Upper lobe of right lung (tissue), 1 donor: ENCODE results near the gene PICK1. TPM values are rescaled to one million over a fixed set of nuclear protein-coding genes. Genes with fewer than 3 reads are reported as not detected.
A peak's percentile ranks its signal among the peaks of the same experiment; 100 is the strongest.

Experiments
- ATAC-seq: fragments of 200-7000 bp; cut with Tn5 transposase; one replicate; pipeline ENCODE4 v1.9.1; 2020; ENCODE audit warnings: mild to moderate bottlenecking, moderate library complexity
- DNase-seq: peaks from one replicate; pipeline ENCODE4 v3.0.0-alpha.2; 2020
- H3K27ac ChIP-seq: fragments of 200-600 bp; one replicate; pipeline ENCODE4 v1.8.0; 2022
- H3K27me3 ChIP-seq: fragments of 200-600 bp; one replicate; pipeline ENCODE4 v1.8.0; 2022; ENCODE audit warnings: mild to moderate bottlenecking
- H3K36me3 ChIP-seq: fragments of 200-600 bp; one replicate; pipeline ENCODE4 v1.8.0; 2022
- H3K4me1 ChIP-seq: fragments of 200-600 bp; one replicate; pipeline ENCODE4 v1.8.0; 2022
- H3K4me3 ChIP-seq: fragments of 200-600 bp; one replicate; pipeline ENCODE4 v1.8.0; 2022; ENCODE audit warnings: mild to moderate bottlenecking
- H3K9me3 ChIP-seq: fragments of 200-600 bp; one replicate; pipeline ENCODE4 v1.8.0; 2022
- intact Hi-C: fragments of 100-400 bp; cut with DNase I; formaldehyde crosslinking; loops from one replicate; pipeline ENCODE4 v1.11.0; 2022
- total RNA-seq: library from RNA; stranded (reverse); fragmentation: NEBNext Ultra II Directional; extraction: Animal tissue kit (Norgen Biotek cat#: 25700); gene quantifications from one replicate; pipeline ENCODE4 v1.2.1, GENCODE V29; 2021
- TF ChIP-seq, protein P1 (sequence below): fragments of 200-600 bp; IDR thresholded peaks from one replicate; pipeline ENCODE4 v1.8.0; 2022; ENCODE audit warnings: antibody characterized with exemption
- donor health status: DM: no; HTN: yes; CAD: no; lungs with severe emphysema.

The PICK1 gene
- total RNA-seq, 1 donor from 2014 or later, result 31.8 TPM

DNA sequence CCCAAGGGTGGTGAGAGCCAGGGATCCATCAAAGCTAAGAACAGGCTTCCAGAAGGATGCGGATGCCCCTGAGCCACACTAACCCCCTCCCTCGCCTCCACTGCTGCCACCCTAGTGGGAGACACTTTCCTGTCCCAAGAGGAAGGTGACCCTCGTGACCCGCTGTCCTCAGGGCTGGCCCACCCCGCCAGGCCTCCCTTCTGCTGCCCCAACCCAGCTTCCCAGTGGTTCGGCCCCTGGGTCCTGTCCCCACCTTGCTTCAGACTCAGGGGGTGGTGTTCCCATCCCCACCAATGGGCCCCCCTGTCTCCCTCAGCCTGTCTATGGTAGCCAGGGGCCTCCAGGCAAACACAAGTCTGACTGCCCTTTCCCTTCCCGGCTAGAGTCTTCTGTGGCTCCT is 6.5 kb upstream of the PICK1 start:
- no peak overlapping the region for H3K27ac ChIP-seq
- H3K4me3 ChIP-seq, result no peak overlapping the region
- H3K4me1 ChIP-seq, result no peaks in the 10 kb centered on the region
- DNase-seq, result no peak
- H3K36me3 ChIP-seq, result no peaks in the 10 kb centered on the region
- no peaks in the 10 kb centered on the region for H3K9me3 ChIP-seq
- intact Hi-C loops, result loop anchor here (5.0 kb wide), 1 partner anchor 522 kb away; the partner anchor contains the start of gene DMC1
- ATAC-seq, result no peak
- TF ChIP-seq, protein P1, sequence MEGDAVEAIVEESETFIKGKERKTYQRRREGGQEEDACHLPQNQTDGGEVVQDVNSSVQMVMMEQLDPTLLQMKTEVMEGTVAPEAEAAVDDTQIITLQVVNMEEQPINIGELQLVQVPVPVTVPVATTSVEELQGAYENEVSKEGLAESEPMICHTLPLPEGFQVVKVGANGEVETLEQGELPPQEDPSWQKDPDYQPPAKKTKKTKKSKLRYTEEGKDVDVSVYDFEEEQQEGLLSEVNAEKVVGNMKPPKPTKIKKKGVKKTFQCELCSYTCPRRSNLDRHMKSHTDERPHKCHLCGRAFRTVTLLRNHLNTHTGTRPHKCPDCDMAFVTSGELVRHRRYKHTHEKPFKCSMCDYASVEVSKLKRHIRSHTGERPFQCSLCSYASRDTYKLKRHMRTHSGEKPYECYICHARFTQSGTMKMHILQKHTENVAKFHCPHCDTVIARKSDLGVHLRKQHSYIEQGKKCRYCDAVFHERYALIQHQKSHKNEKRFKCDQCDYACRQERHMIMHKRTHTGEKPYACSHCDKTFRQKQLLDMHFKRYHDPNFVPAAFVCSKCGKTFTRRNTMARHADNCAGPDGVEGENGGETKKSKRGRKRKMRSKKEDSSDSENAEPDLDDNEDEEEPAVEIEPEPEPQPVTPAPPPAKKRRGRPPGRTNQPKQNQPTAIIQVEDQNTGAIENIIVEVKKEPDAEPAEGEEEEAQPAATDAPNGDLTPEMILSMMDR, result no peak
- no peaks in the 10 kb centered on the region for H3K27me3 ChIP-seq

DNA sequence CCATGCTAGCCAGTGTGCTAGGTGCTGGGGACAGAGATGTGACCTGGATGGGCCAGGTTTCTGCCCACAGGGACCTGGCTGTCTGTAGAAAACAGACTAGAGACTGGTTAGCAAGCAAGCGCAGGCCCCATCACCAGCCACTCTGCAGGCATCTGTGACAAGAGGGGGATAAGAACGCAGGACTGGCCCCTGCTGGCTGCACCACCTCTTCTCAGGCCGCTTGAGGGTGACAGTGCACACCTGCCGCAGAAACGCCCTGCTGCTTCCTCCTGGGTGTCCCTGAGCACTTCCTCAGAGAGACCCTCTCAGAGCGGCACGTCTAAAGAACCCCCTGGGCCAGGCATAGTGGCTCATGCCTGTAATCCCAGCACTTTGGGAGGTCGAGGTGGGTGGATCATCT is 5.9 kb upstream of the PICK1 start:
- DNase-seq, result no peak
- Histone ChIP-seq H3K27me3 (no peaks in the 10 kb centered on the region), H3K9me3 (no peaks in the 10 kb centered on the region), H3K36me3 (no peaks in the 10 kb centered on the region), H3K27ac (no peak overlapping the region), H3K4me3 (no peak overlapping the region), H3K4me1 (no peaks in the 10 kb centered on the region)
- no peak for ATAC-seq
- intact Hi-C loops, result loop anchor here (5.0 kb wide), 1 partner anchor 521 kb away; the partner anchor contains the start of gene DMC1
- TF ChIP-seq, protein P1, result no peak

DNA sequence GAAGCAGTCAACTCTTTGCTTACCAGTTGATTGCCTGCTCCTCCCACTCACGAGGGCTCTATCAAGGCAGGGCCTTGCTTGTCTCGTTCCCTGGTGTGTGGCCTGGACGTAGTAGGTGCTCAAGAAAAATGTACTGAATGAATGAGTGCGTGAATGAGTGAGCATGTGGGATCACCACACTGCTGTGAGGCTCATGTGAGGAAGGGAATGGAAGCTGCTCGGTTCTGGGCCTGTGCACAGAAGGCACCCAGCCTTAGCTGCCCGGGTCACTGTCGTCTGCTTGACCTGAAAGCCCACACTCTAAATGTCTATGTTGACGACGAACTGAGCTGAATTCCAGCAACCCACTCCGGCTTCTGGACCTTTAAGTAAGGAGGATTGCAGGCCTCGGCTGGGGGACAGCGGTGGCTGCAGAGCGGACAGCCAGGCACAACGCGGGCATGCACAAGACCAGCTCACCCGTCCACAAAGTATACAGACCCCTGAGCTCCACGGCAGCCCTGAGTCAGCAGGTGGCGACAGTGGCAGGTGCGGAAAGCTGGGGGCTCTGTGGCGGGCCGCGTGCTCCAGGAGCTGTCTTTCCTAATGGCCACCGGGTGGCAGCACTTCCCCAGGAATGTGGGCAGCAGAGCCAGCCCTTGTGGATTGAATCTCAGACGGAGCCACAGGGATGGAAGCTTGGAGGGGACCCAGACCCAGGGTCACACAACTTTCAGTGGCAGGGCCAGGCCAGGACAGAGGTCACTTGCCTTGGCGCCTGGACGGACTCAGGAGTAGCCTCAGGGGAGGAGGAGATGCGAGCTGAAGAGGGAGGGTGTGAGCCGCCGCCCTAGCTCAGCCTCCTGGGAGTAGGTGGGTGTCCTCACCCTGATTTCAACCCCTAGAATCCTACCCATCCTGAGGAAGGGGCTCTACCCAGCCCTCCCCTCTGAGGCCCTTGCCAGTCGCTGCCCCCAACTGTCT is 5.0 kb upstream of the PICK1 start:
- Histone ChIP-seq H3K4me3 (no peak overlapping the region), H3K27ac (no peak overlapping the region), H3K27me3 (no peaks in the 10 kb centered on the region), H3K36me3 (no peaks in the 10 kb centered on the region), H3K9me3 (no peaks in the 10 kb centered on the region), H3K4me1 (no peaks in the 10 kb centered on the region)
- ATAC-seq, result peak; percentile 82
- DNase-seq, result peak; percentile 88
- TF ChIP-seq, protein P1, result peak; percentile 84
- intact Hi-C loops, result loop anchor here (5.0 kb wide), 1 partner anchor 520 kb away; the partner anchor contains the start of gene DMC1

DNA sequence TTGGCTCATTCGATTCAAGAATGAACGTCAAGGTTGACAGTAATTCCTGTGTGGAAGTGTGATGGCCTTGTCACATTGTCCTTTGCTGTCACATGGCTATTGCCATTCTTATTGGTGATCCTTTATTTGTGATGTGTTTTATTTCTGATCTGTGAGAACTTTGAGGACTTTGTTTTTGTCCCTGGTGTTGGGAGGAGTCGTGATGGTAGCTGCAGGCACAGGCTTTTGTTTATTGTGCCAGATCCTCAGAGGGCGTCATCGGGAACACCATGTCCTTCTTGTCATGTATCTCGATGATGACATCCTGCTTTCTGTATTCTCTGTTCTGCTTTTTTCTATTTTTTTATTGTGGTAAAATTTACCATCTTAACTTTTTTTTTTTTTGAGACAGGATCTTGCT is 5.6 kb downstream of the PICK1 start:
- DNase-seq (no peak), ATAC-seq (peak; percentile 79)
- no peaks in the 10 kb centered on the region for H3K9me3 ChIP-seq
- no peak overlapping the region for H3K4me3 ChIP-seq
- no peaks in the 10 kb centered on the region for H3K4me1 ChIP-seq
- H3K36me3 ChIP-seq, result peaks cover 51% of the 10 kb centered on the region
- TF ChIP-seq, protein P1, result no peak
- H3K27ac ChIP-seq, result peak overlapping the region; percentile 45
- H3K27me3 ChIP-seq, result no peaks in the 10 kb centered on the region
- intact Hi-C loops, result no loop called here

DNA sequence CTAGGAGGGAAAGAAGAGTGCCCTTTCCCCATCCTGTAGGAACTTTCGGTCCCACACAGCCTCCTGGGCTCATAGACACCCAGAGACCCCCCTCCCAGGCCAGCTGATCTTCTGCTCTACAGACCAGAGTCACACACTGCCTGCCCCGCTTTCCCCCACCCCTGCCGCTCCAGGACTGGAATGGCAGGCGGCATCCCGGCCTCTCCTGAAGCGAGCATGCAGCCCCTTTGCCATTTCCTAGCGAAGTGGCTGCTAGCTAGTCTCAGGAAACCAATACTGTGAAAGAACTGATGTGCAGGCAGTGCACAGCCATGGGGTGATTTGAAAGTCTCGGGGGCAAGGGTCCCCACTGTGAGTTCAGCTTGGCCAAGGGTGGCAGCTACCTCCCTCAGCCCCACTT is 8.3 kb downstream of the PICK1 start:
- intact Hi-C loops, result no loop called here

More for the DNA sequence above, 8.3 kb downstream of the PICK1 start:
- no peak for DNase-seq
- Histone ChIP-seq H3K9me3 (no peaks in the 10 kb centered on the region), H3K4me3 (no peak overlapping the region), H3K36me3 (peaks cover 74% of the 10 kb centered on the region), H3K27me3 (no peaks in the 10 kb centered on the region), H3K27ac (no peak overlapping the region), H3K4me1 (no peaks in the 10 kb centered on the region)
- TF ChIP-seq, protein P1, result no peak
- no peak for ATAC-seq
